ENCODE data around the gene SRGAP3. TPM values are rescaled to one million over a fixed set of nuclear protein-coding genes. Genes with fewer than 3 reads are reported as not detected.

SRGAP3 gene
- total RNA-seq, 2 experiments from 2014 or later = 1.2 to 1.5 TPM

- Mint-ChIP-seq H3K36me3 (ENCODE audit: low read depth) (no peaks in the 10 kb centered on the region), H3K27ac (no peak overlapping the region), H3K9me3 (ENCODE audit: low read depth) (no peaks in the 10 kb centered on the region), H3K4me3 (no peak overlapping the region), H3K27me3 (no peaks in the 10 kb centered on the region), H3K4me1 (no peaks in the 10 kb centered on the region)
- intact Hi-C loops (cut with DNase I, micrococcal nuclease) = no loop called here
- ChIA-PET CTCF (interaction anchor here (0.8 kb wide), 1 partner anchor 16 kb away, joined by 3 read pairs; no protein-coding TSS in a partner anchor), POLR2A (no interaction called here)
- DNase-seq (no peak), ATAC-seq (no peak)
These were observed 201.7 kb downstream of the SRGAP3 start for GRCh38 chr3:9047452-9048346.

GRCh38 chr3:9045371-9045770, 204.1 kb downstream of the SRGAP3 start:
- Mint-ChIP-seq H3K27ac (no peak overlapping the region), H3K9me3 (ENCODE audit: low read depth) (no peaks in the 10 kb centered on the region), H3K27me3 (no peaks in the 10 kb centered on the region), H3K4me1 (no peaks in the 10 kb centered on the region), H3K4me3 (no peak overlapping the region), H3K36me3 (ENCODE audit: low read depth) (no peaks in the 10 kb centered on the region)
- ChIA-PET POLR2A (no interaction called here), CTCF (interaction anchor here (1.0 kb wide), 1 partner anchor 17 kb away, joined by 3 read pairs; no protein-coding TSS in a partner anchor)
- intact Hi-C loops (cut with DNase I, micrococcal nuclease) = no loop called here
- ATAC-seq (no peak), DNase-seq (no peak)

GRCh38 chr3:9043063-9043462, 206.4 kb downstream of the SRGAP3 start:
- H3K27me3 Mint-ChIP-seq = no peaks in the 10 kb centered on the region
- no peak for DNase-seq
- no peak for ATAC-seq
- ChIA-PET POLR2A (no interaction called here), CTCF (interaction anchor here (0.6 kb wide), 1 partner anchor 166 kb away, joined by 3 read pairs; no protein-coding TSS in a partner anchor)
- H3K4me3 Mint-ChIP-seq = no peak overlapping the region
- no peaks in the 10 kb centered on the region for H3K36me3 Mint-ChIP-seq (ENCODE audit: low read depth)
- intact Hi-C loops (cut with DNase I, micrococcal nuclease) = no loop called here
- no peak overlapping the region for H3K27ac Mint-ChIP-seq
- no peaks in the 10 kb centered on the region for H3K4me1 Mint-ChIP-seq
- no peaks in the 10 kb centered on the region for H3K9me3 Mint-ChIP-seq (ENCODE audit: low read depth)

- ATAC-seq (no peak), DNase-seq (no peak)
- intact Hi-C loops (cut with DNase I, micrococcal nuclease) = no loop called here
- no peaks in the 10 kb centered on the region for H3K36me3 Mint-ChIP-seq (ENCODE audit: low read depth)
- H3K9me3 Mint-ChIP-seq (ENCODE audit: low read depth) = no peaks in the 10 kb centered on the region
- CTCF ChIA-PET = interaction anchor here (0.6 kb wide), 1 partner anchor 157 kb away, joined by 4 read pairs; no protein-coding TSS in a partner anchor
- H3K27ac Mint-ChIP-seq = no peak overlapping the region
- no peak overlapping the region for H3K4me3 Mint-ChIP-seq
- POLR2A ChIA-PET = no interaction called here
- no peaks in the 10 kb centered on the region for H3K27me3 Mint-ChIP-seq
- no peaks in the 10 kb centered on the region for H3K4me1 Mint-ChIP-seq
These were observed 207.8 kb downstream of the SRGAP3 start for GRCh38 chr3:9041626-9042025.

- ATAC-seq = no peak
- Mint-ChIP-seq H3K27me3 (no peaks in the 10 kb centered on the region), H3K9me3 (ENCODE audit: low read depth) (no peaks in the 10 kb centered on the region), H3K36me3 (ENCODE audit: low read depth) (no peaks in the 10 kb centered on the region), H3K4me1 (no peaks in the 10 kb centered on the region), H3K4me3 (no peak overlapping the region), H3K27ac (no peak overlapping the region)
- POLR2A ChIA-PET = no interaction called here
- intact Hi-C loops (cut with DNase I, micrococcal nuclease) = no loop called here
- DNase-seq = no peak
- CTCF ChIA-PET = no interaction called here
These were observed 208.4 kb downstream of the SRGAP3 start for GRCh38 chr3:9040996-9041395.

- Mint-ChIP-seq H3K4me3 (no peak overlapping the region), H3K4me1 (no peaks in the 10 kb centered on the region), H3K9me3 (ENCODE audit: low read depth) (no peaks in the 10 kb centered on the region), H3K27ac (no peak overlapping the region), H3K36me3 (ENCODE audit: low read depth) (no peaks in the 10 kb centered on the region), H3K27me3 (no peaks in the 10 kb centered on the region)
- ATAC-seq = no peak
- intact Hi-C loops (cut with DNase I, micrococcal nuclease) = no loop called here
- ChIA-PET CTCF (interaction anchor here (0.6 kb wide), 1 partner anchor 65 kb away, joined by 3 read pairs; no protein-coding TSS in a partner anchor), POLR2A (no interaction called here)
- no peak for DNase-seq
These were observed 212.2 kb downstream of the SRGAP3 start for GRCh38 chr3:9037144-9037711.

GRCh38 chr3:9036404-9037131, 212.9 kb downstream of the SRGAP3 start:
- Mint-ChIP-seq H3K4me3 (no peak overlapping the region), H3K27me3 (no peaks in the 10 kb centered on the region), H3K36me3 (ENCODE audit: low read depth) (no peaks in the 10 kb centered on the region), H3K27ac (no peak overlapping the region), H3K4me1 (no peaks in the 10 kb centered on the region), H3K9me3 (ENCODE audit: low read depth) (no peaks in the 10 kb centered on the region)
- POLR2A ChIA-PET = no interaction called here
- intact Hi-C loops (cut with DNase I, micrococcal nuclease) = no loop called here
- CTCF ChIA-PET = interaction anchor here (0.7 to 0.8 kb wide), 2 partner anchors 10 to 16 kb away, joined by 3 read pairs; no protein-coding TSS in a partner anchor
- ATAC-seq = no peak
- DNase-seq = no peak

- no peaks in the 10 kb centered on the region for H3K4me1 Mint-ChIP-seq
- no peaks in the 10 kb centered on the region for H3K27me3 Mint-ChIP-seq
- H3K27ac Mint-ChIP-seq = no peak overlapping the region
- DNase-seq = no peak
- intact Hi-C loops (cut with DNase I, micrococcal nuclease) = no loop called here
- no peak overlapping the region for H3K4me3 Mint-ChIP-seq
- no peaks in the 10 kb centered on the region for H3K9me3 Mint-ChIP-seq (ENCODE audit: low read depth)
- POLR2A ChIA-PET = no interaction called here
- no peaks in the 10 kb centered on the region for H3K36me3 Mint-ChIP-seq (ENCODE audit: low read depth)
- CTCF ChIA-PET = interaction anchor here (0.7 to 0.8 kb wide), 2 partner anchors 9 to 15 kb away, joined by 3 read pairs; no protein-coding TSS in a partner anchor
- no peak for ATAC-seq
These were observed 213.5 kb downstream of the SRGAP3 start for GRCh38 chr3:9035961-9036360.

- no peak overlapping the region for H3K4me3 Mint-ChIP-seq
- POLR2A ChIA-PET = no interaction called here
- CTCF ChIA-PET = no interaction called here
- H3K4me1 Mint-ChIP-seq = no peaks in the 10 kb centered on the region
- no peaks in the 10 kb centered on the region for H3K27me3 Mint-ChIP-seq
- H3K9me3 Mint-ChIP-seq (ENCODE audit: low read depth) = no peaks in the 10 kb centered on the region
- DNase-seq (no peak), ATAC-seq (no peak)
- no peaks in the 10 kb centered on the region for H3K36me3 Mint-ChIP-seq (ENCODE audit: low read depth)
- intact Hi-C loops (cut with DNase I, micrococcal nuclease) = no loop called here
- H3K27ac Mint-ChIP-seq = no peak overlapping the region
These were observed 214.0 kb downstream of the SRGAP3 start for GRCh38 chr3:9035473-9035872.

GRCh38 chr3:9033867-9034266, 215.6 kb downstream of the SRGAP3 start:
- Mint-ChIP-seq H3K4me3 (no peak overlapping the region), H3K4me1 (no peaks in the 10 kb centered on the region), H3K27me3 (no peaks in the 10 kb centered on the region), H3K36me3 (ENCODE audit: low read depth) (no peaks in the 10 kb centered on the region), H3K9me3 (ENCODE audit: low read depth) (no peaks in the 10 kb centered on the region), H3K27ac (no peak overlapping the region)
- CTCF ChIA-PET = interaction anchor here (1.8 kb wide), 1 partner anchor 269 kb away, joined by 7 read pairs; no protein-coding TSS in a partner anchor
- POLR2A ChIA-PET = no interaction called here
- ATAC-seq = no peak
- intact Hi-C loops (cut with DNase I, micrococcal nuclease) = no loop called here
- DNase-seq = peak; percentile 12

- DNase-seq = no peak
- no peaks in the 10 kb centered on the region for H3K4me1 Mint-ChIP-seq
- CTCF ChIA-PET = no interaction called here
- H3K27me3 Mint-ChIP-seq = no peaks in the 10 kb centered on the region
- no peak overlapping the region for H3K4me3 Mint-ChIP-seq
- intact Hi-C loops (cut with DNase I, micrococcal nuclease) = no loop called here
- no peaks in the 10 kb centered on the region for H3K36me3 Mint-ChIP-seq (ENCODE audit: low read depth)
- H3K27ac Mint-ChIP-seq = no peak overlapping the region
- POLR2A ChIA-PET = no interaction called here
- no peaks in the 10 kb centered on the region for H3K9me3 Mint-ChIP-seq (ENCODE audit: low read depth)
- no peak for ATAC-seq
These were observed 217.1 kb downstream of the SRGAP3 start for GRCh38 chr3:9032231-9032777.

All from activated CD4-positive, alpha-beta T cell treated with anti-CD3 and anti-CD28 coated beads for 36 hours (primary cell).